ENCODE results near the gene BCL3.

Gene BCL3

GRCh38 chr19:44744871-44745332, 3.6 kb upstream of the BCL3 start:
- H4K20me1 ChIP-seq (ENCODE audit: insufficient read depth, low read length), result no peaks in the 10 kb centered on the region
- H3K4me1 ChIP-seq (ENCODE audit: low read length), result peaks cover 19% of the 10 kb centered on the region
- no peak overlapping the region for H3K27ac ChIP-seq (ENCODE audit: low read length)
- H3K9ac ChIP-seq (ENCODE audit: low read length), result no peak overlapping the region
- H3K4me3 ChIP-seq (ENCODE audit: low read length), result no peak overlapping the region
- no peaks in the 10 kb centered on the region for H3K9me3 ChIP-seq (ENCODE audit: insufficient read depth, low read length)
- H2AFZ ChIP-seq (ENCODE audit: low read depth, low read length), result no peak overlapping the region
- TF ChIP-seq EZH2phosphoT487 (IDR thresholded peaks at IDR 0.05; ENCODE audit: low read depth) (no peak), CTCF (IDR thresholded peaks at IDR 0.05; ENCODE audit: low read depth, low read length) (no peak)
- peaks cover 19% of the 10 kb centered on the region for H3K79me2 ChIP-seq (ENCODE audit: low read length)
- no peak overlapping the region for H3K4me2 ChIP-seq (ENCODE audit: low read length)
- H3K36me3 ChIP-seq (replicated peaks; ENCODE audit: low read depth, low read length), result peaks cover 7% of the 10 kb centered on the region
- H3K27me3 ChIP-seq (ENCODE audit: low read depth, low read length), result peaks cover 15% of the 10 kb centered on the region

DNA sequence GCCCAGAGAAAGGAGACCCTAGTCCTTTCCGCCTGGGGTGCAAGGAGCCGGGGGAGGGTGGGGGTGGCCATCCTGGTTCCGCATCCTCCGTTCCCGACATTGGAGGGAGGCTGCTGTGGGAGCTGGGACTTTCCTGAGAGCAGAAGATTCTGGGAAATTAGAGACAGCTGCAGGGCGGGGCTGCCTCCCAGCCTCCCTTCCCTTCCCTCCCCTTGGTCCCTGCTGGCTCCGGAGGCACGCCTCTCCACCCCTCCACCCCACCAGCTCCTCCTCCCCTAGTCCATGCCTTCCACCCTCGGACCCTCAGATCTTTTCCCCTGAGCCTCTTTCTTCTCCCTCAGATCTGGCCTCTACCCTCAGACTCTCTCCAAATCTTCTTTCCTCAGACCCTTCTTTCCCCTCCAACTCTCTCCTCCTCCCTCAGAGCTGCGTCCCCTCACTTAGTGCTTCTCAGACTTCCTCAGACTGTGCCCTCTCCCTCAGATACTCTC, 3.1 kb upstream of the BCL3 start:
- Histone ChIP-seq H3K27ac (ENCODE audit: low read length) (no peak overlapping the region), H3K36me3 (replicated peaks; ENCODE audit: low read depth, low read length) (peaks cover 10% of the 10 kb centered on the region), H3K79me2 (ENCODE audit: low read length) (peaks cover 24% of the 10 kb centered on the region), H3K9ac (ENCODE audit: low read length) (no peak overlapping the region), H3K4me2 (ENCODE audit: low read length) (no peak overlapping the region), H2AFZ (ENCODE audit: low read depth, low read length) (no peak overlapping the region), H3K4me3 (ENCODE audit: low read length) (no peak overlapping the region), H3K4me1 (ENCODE audit: low read length) (peaks cover 24% of the 10 kb centered on the region), H3K9me3 (ENCODE audit: insufficient read depth, low read length) (no peaks in the 10 kb centered on the region), H4K20me1 (ENCODE audit: insufficient read depth, low read length) (no peaks in the 10 kb centered on the region), H3K27me3 (ENCODE audit: low read depth, low read length) (peaks cover 15% of the 10 kb centered on the region)
- TF ChIP-seq EZH2phosphoT487 (IDR thresholded peaks at IDR 0.05; ENCODE audit: low read depth), result no peak
- TF ChIP-seq CTCF (IDR thresholded peaks at IDR 0.05; ENCODE audit: low read depth, low read length), result no peak

DNA sequence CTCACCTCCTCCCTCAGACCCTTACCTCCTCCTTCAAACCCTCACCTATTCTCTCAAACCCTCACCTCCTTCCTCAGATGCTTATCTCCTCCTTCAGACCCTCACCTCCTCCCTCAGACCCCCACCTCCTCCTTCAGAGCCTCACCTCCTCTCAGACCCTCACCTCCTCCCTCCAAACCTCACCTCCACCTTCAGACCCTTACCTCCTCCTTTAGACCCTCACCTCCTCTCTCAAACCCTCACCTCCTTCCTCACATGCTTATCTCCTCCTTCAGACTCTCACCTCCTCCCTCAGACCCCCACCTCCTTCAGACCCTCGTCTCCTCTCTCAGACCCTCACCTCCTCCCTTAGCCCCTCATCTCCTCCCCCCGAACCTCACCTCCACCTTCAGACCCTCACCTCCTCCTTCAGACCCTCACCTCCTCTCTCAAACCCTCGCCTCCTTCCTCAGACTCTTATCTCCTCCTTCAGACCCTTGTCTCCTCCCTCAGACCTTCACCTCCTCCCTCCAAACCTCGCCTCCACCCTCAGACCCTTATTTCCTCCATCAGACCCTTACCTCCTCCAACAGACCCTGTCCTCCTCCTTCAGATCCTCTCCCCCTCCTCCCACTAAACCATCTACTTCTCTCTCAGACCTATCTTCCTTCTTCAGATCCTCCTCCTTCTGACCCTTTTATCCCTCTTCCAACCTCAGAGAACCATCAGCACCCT, 2.5 kb upstream of the BCL3 start:
- Histone ChIP-seq H3K9ac (ENCODE audit: low read length) (peak overlapping the region; percentile 75; the same call in 1 of the 2 replicates), H3K4me3 (ENCODE audit: low read length) (peak overlapping the region; percentile 85; the same call in 1 of the 2 replicates), H3K4me2 (ENCODE audit: low read length) (0 out of 2 replicates have a peak overlapping the region, but pooled peaks have one; percentile 87), H3K27me3 (ENCODE audit: low read depth, low read length) (peaks cover 15% of the 10 kb centered on the region), H3K79me2 (ENCODE audit: low read length) (peaks cover 30% of the 10 kb centered on the region), H3K36me3 (replicated peaks; ENCODE audit: low read depth, low read length) (peaks cover 16% of the 10 kb centered on the region), H3K27ac (ENCODE audit: low read length) (no peak overlapping the region), H2AFZ (ENCODE audit: low read depth, low read length) (no peak overlapping the region), H4K20me1 (ENCODE audit: insufficient read depth, low read length) (no peaks in the 10 kb centered on the region), H3K4me1 (ENCODE audit: low read length) (peaks cover 31% of the 10 kb centered on the region), H3K9me3 (ENCODE audit: insufficient read depth, low read length) (no peaks in the 10 kb centered on the region)
- TF ChIP-seq EZH2phosphoT487 (IDR thresholded peaks at IDR 0.05; ENCODE audit: low read depth) (no peak), CTCF (IDR thresholded peaks at IDR 0.05; ENCODE audit: low read depth, low read length) (no peak)

DNA sequence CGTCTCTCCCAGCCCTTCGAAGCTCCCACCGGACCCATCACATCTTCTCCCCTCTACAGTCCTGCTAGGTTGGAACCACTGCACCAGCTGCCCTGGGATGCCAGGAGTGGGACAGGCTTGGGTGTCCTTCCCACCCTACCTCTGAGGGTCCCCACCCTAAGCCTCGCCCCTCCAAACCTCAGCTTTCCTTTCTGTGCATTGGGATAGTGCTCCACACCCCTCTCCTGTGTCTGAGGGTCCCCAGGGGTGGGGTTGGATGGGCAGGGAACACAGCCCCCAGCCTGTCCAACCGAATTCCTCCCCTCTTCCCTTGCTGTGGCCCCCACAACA, 1.9 kb upstream of the BCL3 start:
- Histone ChIP-seq H3K27me3 (ENCODE audit: low read depth, low read length) (peaks cover 15% of the 10 kb centered on the region), H3K27ac (ENCODE audit: low read length) (peak overlapping the region; percentile 27), H3K4me3 (ENCODE audit: low read length) (peak overlapping the region; percentile 85)

More for the DNA sequence above, 1.9 kb upstream of the BCL3 start:
- no peak for TF ChIP-seq EZH2phosphoT487 (IDR thresholded peaks at IDR 0.05; ENCODE audit: low read depth)
- TF ChIP-seq CTCF (IDR thresholded peaks at IDR 0.05; ENCODE audit: low read depth, low read length), result no peak
- Histone ChIP-seq H3K4me2 (ENCODE audit: low read length) (peak overlapping the region; percentile 87), H3K79me2 (ENCODE audit: low read length) (peaks cover 36% of the 10 kb centered on the region), H3K9ac (ENCODE audit: low read length) (peak overlapping the region; percentile 75), H2AFZ (ENCODE audit: low read depth, low read length) (no peak overlapping the region), H3K36me3 (replicated peaks; ENCODE audit: low read depth, low read length) (peaks cover 22% of the 10 kb centered on the region), H4K20me1 (ENCODE audit: insufficient read depth, low read length) (no peaks in the 10 kb centered on the region), H3K9me3 (ENCODE audit: insufficient read depth, low read length) (no peaks in the 10 kb centered on the region), H3K4me1 (ENCODE audit: low read length) (peaks cover 36% of the 10 kb centered on the region)

All from OCI-LY3 (cell line).